DND-41 (cell line): ENCODE data around the gene CADM2.

Source experiments
- ATAC-seq: fragments of 200-7000 bp; cut with Tn5 transposase; 3 replicates; pipeline ENCODE4 v1.9.1; 2021; ENCODE audit warnings: low read depth; ENCODE audit not compliant: insufficient read depth
- DNase-seq: peaks from one replicate; pipeline ENCODE4 v3.0.0-alpha.2; 2020
- H2AFZ ChIP-seq: 2 replicates; pipeline ENCODE4 v1.6.0; 2012; ENCODE audit warnings: low read depth, low read length
- H3K27ac ChIP-seq: 2 replicates; pipeline ENCODE4 v1.5.1; 2012; ENCODE audit warnings: low read length, inconsistent platforms
- H3K27me3 ChIP-seq: fragments of 200-600 bp; sonication (generic); 2 replicates; pipeline ENCODE4 v1.6.0; 2012; ENCODE audit warnings: low read length, mild to moderate bottlenecking, inconsistent platforms; ENCODE audit not compliant: insufficient read depth, poor library complexity
- H3K36me3 ChIP-seq: 2 replicates; pipeline ENCODE4 v1.5.1; 2012; ENCODE audit warnings: low read length, inconsistent platforms; ENCODE audit not compliant: insufficient read depth
- H3K4me1 ChIP-seq: 2 replicates; pipeline ENCODE4 v1.5.1; 2012; ENCODE audit warnings: mild to moderate bottlenecking, low read length; ENCODE audit not compliant: insufficient read depth
- H3K4me2 ChIP-seq: 2 replicates; pipeline ENCODE4 v1.6.0; 2012; ENCODE audit warnings: mild to moderate bottlenecking, moderate library complexity, low read length, inconsistent platforms; ENCODE audit not compliant: insufficient read depth
- H3K4me3 ChIP-seq, 2 experiments: fragments of 200-600 bp in 1 of 2; shearing (Covaris generic) in 1 of 2; 2 replicates each; pipeline ENCODE4 v1.5.1; 2012 to 2016; ENCODE audit warnings: inconsistent platforms in 2 of 2, low read length in 2 of 2, mild to moderate bottlenecking in 2 of 2, low read depth in 1 of 2, moderate library complexity in 1 of 2
- H3K79me2 ChIP-seq: 2 replicates; pipeline ENCODE4 v1.6.0; 2012; ENCODE audit warnings: low read length, inconsistent platforms; ENCODE audit not compliant: insufficient read depth
- H3K9ac ChIP-seq: 2 replicates; pipeline ENCODE4 v1.6.0; 2012; ENCODE audit warnings: low read depth, mild to moderate bottlenecking, inconsistent platforms, low read length, moderate library complexity
- H3K9me3 ChIP-seq: 2 replicates; pipeline ENCODE4 v1.5.1; 2012; ENCODE audit warnings: low read length, moderate library complexity, mild to moderate bottlenecking, inconsistent platforms; ENCODE audit not compliant: insufficient read depth, severe bottlenecking
- H4K20me1 ChIP-seq: 2 replicates; pipeline ENCODE4 v1.6.0; 2012; ENCODE audit warnings: low read length; ENCODE audit not compliant: insufficient read depth
- CTCF ChIP-seq: IDR thresholded peaks from 2 replicates; pipeline ENCODE4 v1.5.1; 2012; ENCODE audit warnings: borderline replicate concordance, low read length, moderate library complexity, mild to moderate bottlenecking; ENCODE audit not compliant: poor library complexity, severe bottlenecking; ENCODE audit errors: extremely low read depth
- EZH2 ChIP-seq: IDR thresholded peaks from 3 replicates; pipeline ENCODE4 v1.6.1; 2012; ENCODE audit warnings: borderline replicate concordance, low read depth, mild to moderate bottlenecking, moderate library complexity, low read length, inconsistent platforms; ENCODE audit not compliant: severe bottlenecking

Gene CADM2

GRCh38 chr3:84943379-84943778 lies 15.4 kb upstream of the CADM2 start:
- ATAC-seq: no peak
- no peaks in the 10 kb centered on the region for H3K36me3 ChIP-seq
- no peak for TF ChIP-seq EZH2
- TF ChIP-seq CTCF: peak; percentile 13
- H3K4me2 ChIP-seq: no peak overlapping the region
- H2AFZ ChIP-seq: no peak overlapping the region
- no peaks in the 10 kb centered on the region for H3K9me3 ChIP-seq
- DNase-seq: no peak
- H3K4me3 ChIP-seq: no peak overlapping the region
- H3K27me3 ChIP-seq: no peaks in the 10 kb centered on the region
- no peak overlapping the region for H3K27ac ChIP-seq
- H4K20me1 ChIP-seq: no peaks in the 10 kb centered on the region
- no peak overlapping the region for H3K9ac ChIP-seq
- H3K79me2 ChIP-seq: no peaks in the 10 kb centered on the region
- no peaks in the 10 kb centered on the region for H3K4me1 ChIP-seq

DNA sequence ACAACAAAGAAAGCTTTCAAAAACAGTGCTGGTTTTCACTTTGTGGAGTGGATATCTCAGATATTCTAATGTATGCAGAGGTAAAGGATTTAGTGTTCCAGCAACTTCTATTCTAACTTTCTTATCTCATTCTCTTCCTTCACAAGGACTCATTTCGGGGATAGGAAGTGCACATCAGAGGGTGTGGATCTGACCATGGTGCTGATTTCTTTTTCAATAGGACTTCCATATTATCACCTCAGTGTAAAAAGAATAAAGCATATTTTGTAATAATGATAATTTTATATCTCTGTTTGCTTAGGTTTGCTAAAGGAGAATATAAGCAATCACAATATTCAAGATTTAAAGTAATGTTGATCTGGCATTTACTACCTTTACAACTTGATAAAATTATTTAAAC lies 12.5 kb upstream of the CADM2 start:
- TF ChIP-seq CTCF (no peak), EZH2 (no peak)
- no peak overlapping the region for H3K9ac ChIP-seq
- no peaks in the 10 kb centered on the region for H4K20me1 ChIP-seq
- no peak for ATAC-seq
- H2AFZ ChIP-seq: no peak overlapping the region
- H3K36me3 ChIP-seq: no peaks in the 10 kb centered on the region
- H3K27ac ChIP-seq: no peak overlapping the region
- no peaks in the 10 kb centered on the region for H3K9me3 ChIP-seq
- H3K4me3 ChIP-seq: no peak overlapping the region
- H3K79me2 ChIP-seq: no peaks in the 10 kb centered on the region
- no peak overlapping the region for H3K4me2 ChIP-seq
- peak; percentile 15 for DNase-seq
- no peaks in the 10 kb centered on the region for H3K4me1 ChIP-seq
- H3K27me3 ChIP-seq: no peaks in the 10 kb centered on the region

DNA sequence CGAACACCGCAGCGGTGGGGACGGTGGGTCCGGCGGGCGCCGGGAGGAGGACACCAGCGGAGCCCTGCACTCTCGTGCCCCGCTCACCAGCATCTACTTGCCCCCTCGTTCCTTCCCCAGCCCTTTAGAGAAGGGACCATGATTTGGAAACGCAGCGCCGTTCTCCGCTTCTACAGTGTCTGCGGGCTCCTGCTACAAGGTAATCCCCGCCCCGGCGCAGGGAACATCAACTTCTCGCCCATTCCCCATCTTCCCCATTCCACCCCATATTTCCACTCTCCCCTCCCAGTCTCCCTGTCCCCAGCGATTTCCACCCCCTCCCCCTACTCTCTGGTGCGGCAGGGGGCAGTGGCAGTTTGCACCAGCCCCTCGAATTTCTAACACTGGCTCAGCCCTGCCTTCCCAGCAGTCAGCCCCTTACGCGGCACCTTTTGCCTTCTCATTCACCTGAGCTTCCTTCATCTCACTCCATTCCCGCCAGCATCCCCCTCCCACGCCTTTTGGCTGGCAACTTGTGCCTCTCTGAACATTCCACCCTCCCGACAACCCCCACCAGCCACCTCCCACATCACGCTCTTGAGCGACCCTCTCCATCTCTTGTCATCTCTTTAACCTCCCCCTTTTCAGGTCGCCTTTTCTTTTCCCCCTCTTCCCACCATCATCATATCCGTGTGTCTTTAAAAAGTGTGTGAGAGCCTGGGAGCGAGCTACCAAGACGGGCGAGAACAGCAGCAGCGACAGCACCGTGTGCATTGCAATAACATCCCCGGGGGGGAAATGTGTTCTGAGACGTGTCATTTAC lies 882 bp downstream of the CADM2 start:
- peaks cover 2% of the 10 kb centered on the region for H3K9me3 ChIP-seq
- no peaks in the 10 kb centered on the region for H4K20me1 ChIP-seq
- H3K79me2 ChIP-seq: no peaks in the 10 kb centered on the region
- no peak overlapping the region for H2AFZ ChIP-seq
- no peak overlapping the region for H3K9ac ChIP-seq
- DNase-seq: no peak
- H3K27me3 ChIP-seq: no peaks in the 10 kb centered on the region
- H3K4me2 ChIP-seq: no peak overlapping the region
- no peaks in the 10 kb centered on the region for H3K4me1 ChIP-seq
- no peak for ATAC-seq
- no peak for TF ChIP-seq EZH2
- TF ChIP-seq CTCF: no peak
- H3K27ac ChIP-seq: no peak overlapping the region
- no peaks in the 10 kb centered on the region for H3K36me3 ChIP-seq
- no peak overlapping the region for H3K4me3 ChIP-seq
